Skeletal muscle tissue (tissue), 4 donors: ENCODE results near the gene PPP4R4. TPM values are rescaled to one million over a fixed set of nuclear protein-coding genes. Genes with fewer than 3 reads are reported as not detected.

Experiments
- H3K27ac ChIP-seq: one replicate; pipeline ENCODE4 v1.7.0; 2013; ENCODE audit warnings: mild to moderate bottlenecking, low read depth, low read length, inconsistent platforms
- H3K27me3 ChIP-seq, 3 donors: one replicate each; pipeline ENCODE4 v1.7.0; 2013; ENCODE audit warnings: low read length in 3 of 3; ENCODE audit not compliant: control insufficient read depth in 3 of 3, insufficient read depth in 3 of 3
- H3K36me3 ChIP-seq, 3 donors: one replicate each; pipeline ENCODE4 v1.7.0; 2013; ENCODE audit warnings: low read length in 3 of 3; ENCODE audit not compliant: control insufficient read depth in 3 of 3, insufficient read depth in 3 of 3
- H3K4me1 ChIP-seq, 3 donors: one replicate each; pipeline ENCODE4 v1.7.0; 2013; ENCODE audit warnings: low read length in 3 of 3, mild to moderate bottlenecking in 3 of 3; ENCODE audit not compliant: control insufficient read depth in 3 of 3, insufficient read depth in 3 of 3
- H3K4me3 ChIP-seq, 3 donors: one replicate each; pipeline ENCODE4 v1.7.0; 2013; ENCODE audit warnings: low read length in 3 of 3
- H3K9ac ChIP-seq, 3 donors: one replicate each; pipeline ENCODE4 v1.7.0; 2013; ENCODE audit warnings: low read length in 3 of 3, mild to moderate bottlenecking in 3 of 3, moderate library complexity in 2 of 3, low read depth in 1 of 3
- H3K9me3 ChIP-seq, 3 donors: one replicate each; pipeline ENCODE4 v1.7.0; 2013; ENCODE audit warnings: low read length in 3 of 3; ENCODE audit not compliant: control insufficient read depth in 3 of 3
- total RNA-seq: library from RNA; depleted of rRNA; stranded (reverse); fragments of >200 nt; gene quantifications from one replicate; pipeline ENCODE4 v1.2.3, GENCODE V29; 2014
- donor health status: Osteomylitis.

The PPP4R4 gene
- total RNA-seq, 1 donor from 2014 or later: 0.52 TPM

- H3K4me1 ChIP-seq: no peaks in the 10 kb centered on the region
- no peaks in the 10 kb centered on the region for H3K36me3 ChIP-seq
- H3K4me3 ChIP-seq: no peak overlapping the region
- H3K27ac ChIP-seq: no peak overlapping the region
- H3K9ac ChIP-seq: no peak overlapping the region
- no peaks in the 10 kb centered on the region for H3K27me3 ChIP-seq
- no peaks in the 10 kb centered on the region for H3K9me3 ChIP-seq
These were observed 110.1 kb downstream of the PPP4R4 start for GRCh38 chr14:94284221-94284620.

- Histone ChIP-seq H3K9ac (no peak overlapping the region), H3K4me1 (no peaks in the 10 kb centered on the region), H3K36me3 (no peaks in the 10 kb centered on the region), H3K27ac (no peak overlapping the region), H3K4me3 (no peak overlapping the region), H3K27me3 (no peaks in the 10 kb centered on the region), H3K9me3 (no peaks in the 10 kb centered on the region)
These were observed 111.0 kb downstream of the PPP4R4 start for GRCh38 chr14:94285158-94285557.

GRCh38 chr14:94288610-94289465, 114.7 kb downstream of the PPP4R4 start:
- Histone ChIP-seq H3K9me3 (no peaks in the 10 kb centered on the region), H3K36me3 (no peaks in the 10 kb centered on the region), H3K9ac (no peak overlapping the region), H3K27ac (no peak overlapping the region), H3K27me3 (no peaks in the 10 kb centered on the region), H3K4me3 (no peak overlapping the region), H3K4me1 (no peaks in the 10 kb centered on the region)

- H3K27ac ChIP-seq: no peak overlapping the region
- no peaks in the 10 kb centered on the region for H3K27me3 ChIP-seq
- no peaks in the 10 kb centered on the region for H3K36me3 ChIP-seq
These were observed 116.1 kb downstream of the PPP4R4 start for GRCh38 chr14:94290197-94290596.

GRCh38 chr14:94291159-94291905, 117.2 kb downstream of the PPP4R4 start:
- H3K27me3 ChIP-seq: no peaks in the 10 kb centered on the region
- no peaks in the 10 kb centered on the region for H3K4me1 ChIP-seq
- H3K9ac ChIP-seq: no peak overlapping the region
- H3K4me3 ChIP-seq: no peak overlapping the region
- H3K27ac ChIP-seq: no peak overlapping the region
- H3K9me3 ChIP-seq: no peaks in the 10 kb centered on the region
- H3K36me3 ChIP-seq: no peaks in the 10 kb centered on the region

More at GRCh38 chr14:94290197-94290596, 116.1 kb downstream of the PPP4R4 start:
- Histone ChIP-seq H3K9me3 (no peaks in the 10 kb centered on the region), H3K4me3 (no peak overlapping the region), H3K4me1 (no peaks in the 10 kb centered on the region), H3K9ac (no peak overlapping the region)

GRCh38 chr14:94291906-94292525, 117.9 kb downstream of the PPP4R4 start:
- Histone ChIP-seq H3K27ac (no peak overlapping the region), H3K4me1 (no peaks in the 10 kb centered on the region), H3K9ac (no peak overlapping the region), H3K36me3 (no peaks in the 10 kb centered on the region), H3K4me3 (no peak overlapping the region), H3K9me3 (no peaks in the 10 kb centered on the region), H3K27me3 (no peaks in the 10 kb centered on the region)

GRCh38 chr14:94292526-94292871, 118.4 kb downstream of the PPP4R4 start:
- H3K27me3 ChIP-seq: no peaks in the 10 kb centered on the region
- H3K27ac ChIP-seq: no peak overlapping the region
- H3K9ac ChIP-seq: no peak overlapping the region
- no peaks in the 10 kb centered on the region for H3K9me3 ChIP-seq
- H3K36me3 ChIP-seq: no peaks in the 10 kb centered on the region
- no peak overlapping the region for H3K4me3 ChIP-seq
- no peaks in the 10 kb centered on the region for H3K4me1 ChIP-seq

GRCh38 chr14:94292872-94293577, 118.9 kb downstream of the PPP4R4 start, which contains the start of gene SERPINA10:
Gene SERPINA10, minus strand, starts transcription at chr14:94293268. Its CDS starts 2,675 bp downstream, at chr14:94290593.
- H3K4me3 ChIP-seq: no peak within 1 kb of the TSS
- no peak within 1 kb of the TSS for H3K27ac ChIP-seq
- H3K4me1 ChIP-seq: no peaks in the 10 kb centered on the region
- no peaks in the 10 kb centered on the region for H3K27me3 ChIP-seq
- no peaks in the 10 kb centered on the region for H3K36me3 ChIP-seq
- no peak within 1 kb of the TSS for H3K9ac ChIP-seq
- no peaks in the 10 kb centered on the region for H3K9me3 ChIP-seq

GRCh38 chr14:94293578-94293924, 119.4 kb downstream of the PPP4R4 start:
- Histone ChIP-seq H3K27me3 (no peaks in the 10 kb centered on the region), H3K4me3 (no peak overlapping the region), H3K9me3 (peaks cover 0 to 3% (median 0%) of the 10 kb centered on the region in 3 donors)

More at GRCh38 chr14:94293578-94293924, 119.4 kb downstream of the PPP4R4 start:
- H3K4me1 ChIP-seq: no peaks in the 10 kb centered on the region
- H3K36me3 ChIP-seq: no peaks in the 10 kb centered on the region
- H3K9ac ChIP-seq: no peak overlapping the region
- H3K27ac ChIP-seq: no peak overlapping the region
